RWPE2 (cell line): Measurements from ENCODE around the gene ITGB7.

Experiments used
- ATAC-seq: fragments of 200-7000 bp; cut with Tn5 transposase; 3 replicates; pipeline ENCODE4 v1.9.1; 2021; ENCODE audit warnings: low read depth
- DNase-seq: peaks from one replicate; pipeline ENCODE4 v3.0.0-alpha.2; 2020; ENCODE audit warnings: low spot score
- H3K27ac ChIP-seq: fragments of 450-650 bp; 2 replicates; pipeline ENCODE4 v1.5.1; 2017; ENCODE audit warnings: mild to moderate bottlenecking; ENCODE audit not compliant: poor library complexity, severe bottlenecking
- H3K27me3 ChIP-seq: fragments of 250-450 bp; sonication (Bioruptor Pico); 2 replicates; pipeline ENCODE4 v1.5.1; 2021; ENCODE audit warnings: mild to moderate bottlenecking, moderate library complexity; ENCODE audit not compliant: insufficient read depth, poor library complexity, severe bottlenecking
- H3K36me3 ChIP-seq: fragments of 250-450 bp; sonication (Bioruptor Pico); 2 replicates; pipeline ENCODE4 v1.5.1; 2020; ENCODE audit warnings: low read depth, mild to moderate bottlenecking, moderate library complexity
- H3K4me1 ChIP-seq: fragments of 250-450 bp; sonication (Bioruptor Pico); 2 replicates; pipeline ENCODE4 v1.5.1; 2021; ENCODE audit warnings: mild to moderate bottlenecking, moderate library complexity; ENCODE audit not compliant: insufficient read depth, poor library complexity, severe bottlenecking
- H3K4me3 ChIP-seq: fragments of 250-450 bp; sonication (Bioruptor Pico); 2 replicates; pipeline ENCODE4 v1.5.1; 2021; ENCODE audit warnings: mild to moderate bottlenecking, moderate library complexity; ENCODE audit not compliant: severe bottlenecking
- H3K9me3 ChIP-seq: fragments of 250-450 bp; sonication (Bioruptor Pico); 2 replicates; pipeline ENCODE4 v1.5.1; 2021; ENCODE audit warnings: mild to moderate bottlenecking, moderate library complexity; ENCODE audit not compliant: severe bottlenecking
- CTCF ChIP-seq: fragments of 450-650 bp; IDR thresholded peaks from one replicate; pipeline ENCODE4 v1.5.1; 2017; ENCODE audit warnings: mild to moderate bottlenecking, moderate library complexity; ENCODE audit not compliant: poor library complexity, severe bottlenecking

The ITGB7 gene

GRCh38 chr12:53214687-53215455, 7.8 kb upstream of the ITGB7 start:
- Histone ChIP-seq H3K36me3 (peaks cover 50% of the 10 kb centered on the region), H3K27ac (no peak overlapping the region), H3K9me3 (no peaks in the 10 kb centered on the region), H3K4me3 (no peak overlapping the region), H3K4me1 (peaks cover 20% of the 10 kb centered on the region), H3K27me3 (no peaks in the 10 kb centered on the region)
- DNase-seq (peak; percentile 57), ATAC-seq (no peak)
- no peak for TF ChIP-seq CTCF

- no peak for ATAC-seq
- Histone ChIP-seq H3K4me3 (no peak overlapping the region), H3K9me3 (no peaks in the 10 kb centered on the region), H3K27ac (no peak overlapping the region), H3K4me1 (peaks cover 20% of the 10 kb centered on the region), H3K36me3 (peaks cover 50% of the 10 kb centered on the region), H3K27me3 (no peaks in the 10 kb centered on the region)
- TF ChIP-seq CTCF: no peak
- no peak for DNase-seq
Measured at GRCh38 chr12:53214221-53214620, 7.2 kb upstream of the ITGB7 start.

GRCh38 chr12:53213348-53213747, 6.3 kb upstream of the ITGB7 start:
- Histone ChIP-seq H3K36me3 (peaks cover 50% of the 10 kb centered on the region), H3K9me3 (no peaks in the 10 kb centered on the region), H3K4me1 (peaks cover 19% of the 10 kb centered on the region), H3K4me3 (no peak overlapping the region), H3K27ac (no peak overlapping the region), H3K27me3 (no peaks in the 10 kb centered on the region)
- TF ChIP-seq CTCF: peak; percentile 93
- DNase-seq (no peak), ATAC-seq (peak; percentile 76)

GRCh38 chr12:53212931-53213330, 5.9 kb upstream of the ITGB7 start:
- Histone ChIP-seq H3K27ac (no peak overlapping the region), H3K27me3 (no peaks in the 10 kb centered on the region), H3K4me3 (no peak overlapping the region), H3K36me3 (peaks cover 50% of the 10 kb centered on the region), H3K9me3 (no peaks in the 10 kb centered on the region), H3K4me1 (peaks cover 15% of the 10 kb centered on the region)
- DNase-seq: no peak
- no peak for ATAC-seq
- TF ChIP-seq CTCF: no peak
